ENCODE results near the gene HOMER2. TPM values are rescaled to one million over a fixed set of nuclear protein-coding genes. Genes with fewer than 3 reads are reported as not detected.

HOMER2 gene
- total RNA-seq, 1 donor from 2014 or later = 22.0 TPM

- no peak for DNase-seq (ENCODE audit: low spot score in 2 of 2)
- intact Hi-C loops (cut with DNase I) = no loop called here
Observed at GRCh38 chr15:82810061-82810889, 142.2 kb downstream of the HOMER2 start.

GRCh38 chr15:82809308-82810060 is 143.0 kb downstream of the HOMER2 start, which contains the start of gene WHAMM:
Gene WHAMM, plus strand, starts transcription at chr15:82809628. Its CDS starts 99 bp downstream, at chr15:82809727.
- peak in 1 of 3 experiments; percentile 8 for TF ChIP-seq CTCF (IDR thresholded peaks at IDR 0.05)

More at GRCh38 chr15:82810061-82810889, 142.2 kb downstream of the HOMER2 start:
- Histone ChIP-seq H3K36me3 (peaks cover 10 to 22% of the 10 kb centered on the region in 2 donors), H3K27me3 (no peaks in the 10 kb centered on the region), H3K4me3 (peak overlapping the region; percentile 90 to 91), H3K4me1 (peaks cover 7 to 16% of the 10 kb centered on the region in 2 donors), H3K9me3 (no peaks in the 10 kb centered on the region), H3K27ac (peak overlapping the region; percentile 98 to 100)
- peak in 1 of 3 experiments; percentile 0 for TF ChIP-seq CTCF (IDR thresholded peaks at IDR 0.05)

GRCh38 chr15:82808634-82809041 is 143.9 kb downstream of the HOMER2 start:
- intact Hi-C loops (cut with DNase I) = loop anchor here (1.0 to 5.0 kb wide), 7 partner anchors 24 to 761 kb away; partner anchors contain the start of genes BTBD1, MEX3B, RAMAC and RPS17
- no peak for TF ChIP-seq CTCF (IDR thresholded peaks at IDR 0.05)

More at GRCh38 chr15:82809308-82810060, 143.0 kb downstream of the HOMER2 start, which contains the start of gene WHAMM:
- Histone ChIP-seq H3K27me3 (no peaks in the 10 kb centered on the region), H3K4me3 (peak within 1 kb of the TSS; percentile 90 to 91), H3K4me1 (peaks cover 7 to 16% of the 10 kb centered on the region in 2 donors), H3K27ac (peak within 1 kb of the TSS; percentile 98 to 100), H3K9me3 (no peaks in the 10 kb centered on the region), H3K36me3 (peaks cover 10 to 18% of the 10 kb centered on the region in 2 donors)
- intact Hi-C loops (cut with DNase I) = loop anchor here (1.0 to 5.0 kb wide), 7 partner anchors 23 to 762 kb away; partner anchors contain the start of genes BTBD1, MEX3B, RAMAC and RPS17
- DNase-seq (ENCODE audit: low spot score in 2 of 2) = peak; percentile 99

GRCh38 chr15:82807920-82808633 is 144.4 kb downstream of the HOMER2 start:
- H3K36me3 ChIP-seq = peaks cover 0 to 4% of the 10 kb centered on the region in 2 donors
- no peaks in the 10 kb centered on the region for H3K9me3 ChIP-seq
- no peaks in the 10 kb centered on the region for H3K27me3 ChIP-seq
- intact Hi-C loops (cut with DNase I) = loop anchor here (2.0 to 5.0 kb wide), 4 partner anchors 159 to 761 kb away; partner anchors contain the start of genes BTBD1, MEX3B and RAMAC
- no peak for TF ChIP-seq CTCF (IDR thresholded peaks at IDR 0.05)
- no peak for DNase-seq (ENCODE audit: low spot score in 2 of 2)
- H3K4me1 ChIP-seq = peaks cover 7 to 16% of the 10 kb centered on the region in 2 donors
- H3K27ac ChIP-seq = peak overlapping the region in 1 of 2 donors; percentile 98
- no peak overlapping the region for H3K4me3 ChIP-seq

More at GRCh38 chr15:82808634-82809041, 143.9 kb downstream of the HOMER2 start:
- H3K9me3 ChIP-seq = no peaks in the 10 kb centered on the region
- H3K4me3 ChIP-seq = peak overlapping the region in 1 of 2 donors; percentile 91
- peak overlapping the region; percentile 74 to 98 for H3K27ac ChIP-seq
- peaks cover 7 to 16% of the 10 kb centered on the region in 2 donors for H3K4me1 ChIP-seq
- no peaks in the 10 kb centered on the region for H3K27me3 ChIP-seq
- no peak for DNase-seq (ENCODE audit: low spot score in 2 of 2)
- H3K36me3 ChIP-seq = peaks cover 1 to 9% of the 10 kb centered on the region in 2 donors
